Stimulated activated CD4-positive, alpha-beta T cell treated with anti-CD3 and anti-CD28 coated beads, TNF-alpha, amount 100 ng/mL, for 48 hours (primary cell): ENCODE measurements around the gene KRTAP9-8.
"Not testable (repeated sequence)": the region's sequence is repeated elsewhere in the genome, so short reads cannot be mapped to it uniquely, and the experiment has no call there.

Experiments
- DNase-seq, 3 donors: peaks; one replicate each; pipeline ENCODE4 v3.0.0-alpha.2; 2020; ENCODE audit warnings: low read depth in 3 of 3

The KRTAP9-8 gene, protein sequence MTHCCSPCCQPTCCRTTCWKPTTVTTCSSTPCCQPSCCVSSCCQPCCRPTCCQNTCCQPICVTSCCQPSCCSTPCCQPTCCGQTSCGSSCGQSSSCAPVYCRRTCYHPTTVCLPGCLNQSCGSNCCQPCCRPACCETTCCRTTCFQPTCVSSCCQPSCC

DNA sequence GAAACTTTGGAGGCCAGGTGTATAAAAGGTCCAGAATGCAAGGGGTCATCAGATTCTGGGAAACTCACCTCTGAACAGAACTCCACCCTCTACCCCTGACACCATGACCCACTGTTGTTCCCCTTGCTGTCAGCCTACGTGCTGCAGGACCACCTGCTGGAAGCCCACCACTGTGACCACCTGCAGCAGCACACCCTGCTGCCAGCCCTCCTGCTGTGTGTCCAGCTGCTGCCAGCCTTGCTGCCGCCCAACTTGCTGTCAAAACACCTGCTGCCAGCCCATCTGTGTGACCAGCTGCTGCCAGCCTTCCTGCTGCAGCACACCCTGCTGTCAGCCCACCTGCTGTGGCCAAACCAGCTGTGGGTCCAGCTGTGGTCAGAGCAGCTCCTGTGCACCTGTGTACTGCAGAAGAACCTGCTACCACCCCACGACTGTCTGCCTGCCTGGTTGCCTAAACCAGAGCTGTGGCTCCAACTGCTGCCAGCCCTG is at the start of gene KRTAP9-8:
Gene KRTAP9-8, plus strand, starts transcription at position 51 of the 489 bp plus-strand sequence. Its CDS starts 53 bp downstream, at position 104.
- DNase-seq, result not testable (repeated sequence)

DNA sequence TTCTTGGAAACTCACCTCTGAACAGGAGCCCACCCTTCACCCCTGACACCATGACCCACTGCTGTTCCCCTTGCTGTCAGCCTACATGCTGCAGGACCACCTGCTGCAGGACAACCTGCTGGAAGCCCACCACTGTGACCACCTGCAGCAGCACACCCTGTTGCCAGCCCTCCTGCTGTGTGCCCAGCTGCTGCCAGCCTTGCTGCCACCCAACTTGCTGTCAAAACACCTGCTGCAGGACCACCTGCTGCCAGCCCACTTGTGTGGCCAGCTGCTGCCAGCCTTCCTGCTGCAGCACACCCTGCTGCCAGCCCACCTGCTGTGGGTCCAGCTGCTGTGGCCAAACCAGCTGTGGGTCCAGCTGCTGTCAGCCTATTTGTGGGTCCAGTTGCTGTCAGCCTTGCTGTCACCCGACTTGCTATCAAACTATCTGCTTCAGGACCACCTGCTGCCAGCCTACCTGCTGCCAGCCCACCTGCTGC is 47.9 kb upstream of the KRTAP9-8 start, which contains the start of gene KRTAP9-1:
Gene KRTAP9-1, plus strand, starts transcription at position 51 of the 482 bp plus-strand sequence. Its CDS starts 0 bp downstream, at position 51.
- DNase-seq, result not testable (repeated sequence)

DNA sequence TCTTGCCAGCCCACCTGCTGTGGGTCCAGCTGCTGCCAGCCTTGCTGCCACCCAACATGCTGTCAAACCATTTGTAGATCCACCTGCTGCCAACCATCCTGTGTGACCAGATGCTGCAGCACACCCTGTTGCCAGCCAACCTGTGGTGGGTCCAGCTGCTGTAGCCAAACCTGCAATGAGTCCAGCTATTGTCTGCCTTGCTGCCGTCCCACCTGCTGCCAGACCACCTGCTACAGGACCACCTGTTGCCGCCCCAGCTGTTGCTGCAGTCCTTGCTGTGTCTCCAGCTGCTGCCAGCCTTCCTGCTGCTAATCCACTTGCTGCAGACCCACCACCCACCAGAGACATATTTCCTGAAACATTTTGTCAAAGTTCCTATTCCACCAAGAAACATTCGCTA is 47.5 kb upstream of the KRTAP9-8 start:
- no peak for DNase-seq

DNA sequence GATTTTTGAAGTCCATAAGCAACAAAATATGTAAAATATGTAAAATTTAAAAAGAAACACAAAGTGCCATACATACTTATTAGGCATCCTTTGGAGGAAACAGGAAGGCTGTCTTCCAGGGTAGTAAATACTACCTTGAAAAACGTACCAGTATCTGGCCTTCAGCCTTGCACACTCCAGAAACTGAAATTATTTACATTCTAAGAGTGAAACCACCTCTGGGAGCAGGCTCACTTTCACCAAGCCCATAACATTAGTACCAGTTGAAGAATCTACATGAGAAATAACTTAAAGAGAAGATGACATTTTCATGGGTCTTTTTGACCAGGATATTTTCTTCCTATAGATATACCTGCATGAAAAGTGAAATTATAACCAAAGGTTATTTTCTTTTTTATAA is 41.7 kb upstream of the KRTAP9-8 start:
- DNase-seq, result no peak

DNA sequence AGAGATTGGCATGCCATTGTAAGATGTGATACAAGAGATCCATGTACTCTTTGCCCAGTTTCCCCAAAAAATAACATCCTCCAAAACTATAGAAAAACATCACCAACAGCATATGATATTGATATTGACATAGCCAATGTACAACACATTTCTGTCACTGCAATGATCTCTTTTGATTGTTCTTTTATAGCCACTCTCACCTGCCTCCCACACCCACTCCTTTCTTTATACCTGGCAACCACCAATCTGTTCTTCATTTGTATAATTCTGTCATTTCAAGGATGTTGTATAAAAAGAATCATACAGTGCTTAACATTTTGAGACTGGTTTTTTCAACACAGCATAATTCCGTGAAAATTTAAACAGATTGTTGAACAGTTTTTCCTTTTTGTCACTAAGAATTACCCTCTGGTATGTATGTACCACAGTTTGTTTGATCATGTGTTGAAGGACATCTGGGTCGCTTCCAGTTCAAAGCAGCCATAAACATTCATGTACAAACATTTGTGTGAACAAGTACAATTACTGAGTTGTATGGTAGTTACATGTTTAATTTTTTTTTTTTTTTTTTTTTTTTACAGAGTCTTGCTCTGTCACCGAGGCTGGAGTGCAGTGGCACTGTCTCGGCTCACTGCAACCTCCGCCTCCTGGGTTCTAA is 38.2 kb upstream of the KRTAP9-8 start:
- DNase-seq, result no peak

DNA sequence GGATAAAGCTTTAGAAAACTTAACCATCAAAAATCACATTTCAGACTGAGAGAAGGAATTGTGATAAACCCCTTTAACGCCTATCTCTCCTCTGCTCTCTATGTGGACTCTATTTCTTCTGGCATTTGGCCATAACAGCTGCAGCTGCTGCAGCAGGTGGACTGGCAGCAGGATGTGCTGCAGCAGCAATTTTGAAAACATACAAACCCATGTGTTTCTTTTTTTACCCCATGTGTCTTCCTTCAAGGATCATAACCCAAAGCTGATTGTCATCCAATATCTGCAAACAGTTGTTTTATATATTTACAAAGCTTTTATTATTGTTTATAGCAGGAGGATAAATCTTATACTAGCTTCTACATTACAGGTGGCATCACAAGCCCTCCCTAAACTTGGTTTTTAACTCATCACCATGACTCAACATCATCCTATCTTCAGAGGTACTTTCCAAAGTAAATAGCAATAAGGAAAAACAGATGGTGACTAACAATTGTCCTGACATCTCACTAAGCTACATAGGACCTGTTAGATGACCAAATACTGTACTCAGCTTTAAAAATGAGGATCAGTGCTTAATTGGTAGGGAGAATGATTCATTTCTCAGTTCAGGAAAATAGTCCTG is 25.8 kb upstream of the KRTAP9-8 start:
- DNase-seq, result no peak

DNA sequence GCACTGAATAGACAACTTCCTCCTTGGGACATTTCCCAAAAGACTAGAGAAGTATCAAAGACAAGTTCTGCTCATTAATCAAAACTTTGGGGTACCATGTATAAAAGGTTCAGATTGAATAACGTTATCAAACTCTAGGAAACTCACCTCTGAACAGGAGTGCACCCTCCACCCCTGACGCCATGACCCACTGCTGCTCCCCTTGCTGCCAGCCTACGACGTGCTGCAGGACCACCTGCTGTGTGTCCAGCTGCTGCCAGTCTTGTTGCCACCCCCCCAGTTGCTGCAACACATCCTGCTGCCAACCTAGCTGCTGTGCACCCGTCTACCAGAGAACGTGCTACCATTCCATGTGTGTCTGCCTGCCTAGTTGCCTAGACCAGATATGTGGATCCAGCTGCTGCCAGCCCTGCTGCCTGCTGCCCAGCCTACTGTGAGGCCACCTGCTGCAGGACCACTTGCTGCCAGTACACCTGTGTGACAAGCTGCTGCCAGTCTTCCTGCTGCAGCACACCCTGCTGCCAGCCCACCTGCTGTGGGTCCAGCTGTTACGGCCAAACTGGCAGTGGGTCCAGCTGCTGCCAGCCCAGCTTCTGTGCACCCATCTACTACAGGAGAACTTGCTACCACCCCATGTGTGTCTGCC is 25.2 kb upstream of the KRTAP9-8 start:
- DNase-seq, result no peak

DNA sequence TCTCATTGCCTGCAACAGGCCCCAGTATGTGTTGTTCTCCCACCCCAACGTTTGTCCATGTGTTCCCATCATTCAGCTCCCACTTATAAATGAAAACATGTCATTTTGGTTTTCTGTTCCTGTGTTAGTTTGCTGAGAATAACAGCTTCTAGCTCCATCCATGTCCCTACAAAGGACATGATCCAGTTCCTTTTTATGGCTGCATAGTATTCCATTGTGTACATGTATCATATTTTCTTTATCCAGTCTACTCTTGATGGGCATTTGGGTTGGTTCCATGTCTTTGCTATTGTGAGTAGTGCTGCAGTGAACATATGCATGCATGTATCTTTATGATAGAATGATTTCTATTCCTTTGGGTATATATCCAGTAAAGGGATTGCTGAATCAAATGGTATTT is 22.1 kb upstream of the KRTAP9-8 start:
- no peak for DNase-seq

DNA sequence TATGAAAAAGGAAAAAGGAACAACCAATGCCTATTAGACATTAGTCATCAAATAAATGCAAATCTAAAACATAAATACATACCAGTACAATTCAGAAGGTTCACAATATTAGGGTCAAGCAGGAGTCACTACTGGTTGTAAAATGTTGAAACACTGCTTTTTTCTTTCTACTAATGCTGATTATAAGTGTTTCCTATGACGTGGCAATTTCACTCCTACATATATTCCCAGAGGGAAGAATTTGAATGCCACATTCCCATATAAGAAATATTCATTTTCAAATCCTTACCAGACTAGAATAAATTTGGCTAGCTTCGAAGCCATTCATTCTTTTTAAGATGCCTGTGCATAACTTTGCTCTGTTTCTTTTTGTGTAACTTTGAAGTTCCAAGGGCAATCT is 14.0 kb upstream of the KRTAP9-8 start:
- DNase-seq, result no peak

DNA sequence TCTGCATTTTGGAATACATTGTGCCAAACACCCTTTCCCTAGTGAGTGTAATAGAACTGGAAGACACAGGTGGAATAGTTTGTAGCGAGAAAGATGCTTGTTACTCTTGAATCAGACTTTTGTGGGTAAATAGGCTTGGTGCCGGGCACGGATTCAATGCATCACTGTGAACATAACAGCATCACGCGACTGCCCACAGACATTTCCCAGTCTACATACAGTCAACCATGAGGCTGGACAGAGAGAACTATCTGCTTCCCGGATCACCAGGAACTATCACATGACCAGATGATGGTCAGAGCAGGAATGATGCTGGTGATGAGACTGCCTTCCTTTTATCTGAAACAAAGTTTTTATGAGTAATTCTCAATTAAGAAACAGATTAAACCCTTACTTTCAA is 11.7 kb upstream of the KRTAP9-8 start:
- no peak for DNase-seq

DNA sequence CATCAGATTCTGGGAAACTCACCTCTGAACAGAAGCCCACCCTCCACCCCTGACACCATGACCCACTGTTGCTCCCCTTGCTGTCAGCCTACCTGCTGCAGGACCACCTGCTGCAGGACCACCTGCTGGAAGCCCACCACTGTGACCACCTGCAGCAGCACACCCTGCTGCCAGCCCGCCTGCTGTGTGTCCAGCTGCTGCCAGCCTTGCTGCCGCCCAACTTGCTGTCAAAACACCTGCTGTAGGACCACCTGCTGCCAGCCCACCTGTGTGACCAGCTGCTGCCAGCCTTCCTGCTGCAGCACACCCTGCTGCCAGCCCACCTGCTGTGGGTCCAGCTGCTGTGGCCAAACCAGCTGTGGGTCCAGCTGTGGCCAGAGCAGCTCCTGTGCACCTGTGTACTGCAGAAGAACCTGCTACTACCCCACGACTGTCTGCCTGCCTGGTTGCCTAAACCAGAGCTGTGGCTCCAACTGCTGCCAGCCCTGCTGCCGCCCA is 11.2 kb upstream of the KRTAP9-8 start, which contains the start of gene KRTAP9-2:
Gene KRTAP9-2, plus strand, starts transcription at position 51 of the 498 bp plus-strand sequence. Its CDS starts 7 bp downstream, at position 58.
- not testable (repeated sequence) for DNase-seq

DNA sequence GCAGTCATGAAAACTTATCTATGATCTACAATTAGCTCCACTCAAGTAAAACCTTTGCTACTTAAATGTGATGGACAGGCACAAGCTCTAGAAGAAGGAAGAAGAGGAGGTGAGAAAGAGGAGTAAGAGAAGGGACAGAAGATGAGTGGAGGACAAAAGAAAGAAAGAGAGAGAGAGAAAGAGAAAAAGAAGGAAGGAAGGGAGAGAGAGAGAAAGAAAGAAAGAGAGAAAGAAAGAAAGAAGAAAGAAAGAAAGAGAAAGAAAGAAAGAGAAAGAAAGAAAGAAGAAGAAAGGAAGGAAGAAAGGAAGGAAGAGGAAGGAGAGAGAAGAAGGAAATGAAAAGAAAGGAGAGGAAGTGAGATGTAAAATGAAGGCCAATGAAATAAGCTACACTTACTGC is 7.7 kb upstream of the KRTAP9-8 start:
- no peak for DNase-seq

DNA sequence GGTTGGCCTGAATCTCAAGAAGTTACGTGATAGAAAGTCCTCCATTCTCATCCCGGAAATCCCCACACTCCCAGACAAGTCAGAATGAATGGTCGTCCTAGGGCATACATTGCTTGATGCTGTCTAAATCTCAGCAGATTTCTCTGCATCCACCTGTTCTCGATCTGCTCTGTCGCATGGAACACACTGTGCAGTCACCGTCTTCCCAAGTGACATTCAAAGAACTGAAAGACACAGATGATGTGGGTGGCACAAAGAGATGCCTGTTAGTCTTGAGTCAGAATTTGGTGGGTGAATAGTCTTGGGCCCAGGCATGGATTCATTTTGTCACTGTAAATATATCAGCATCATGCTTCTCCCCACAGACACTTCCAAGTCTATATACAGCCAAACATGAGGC is 6.1 kb upstream of the KRTAP9-8 start:
- no peak for DNase-seq

DNA sequence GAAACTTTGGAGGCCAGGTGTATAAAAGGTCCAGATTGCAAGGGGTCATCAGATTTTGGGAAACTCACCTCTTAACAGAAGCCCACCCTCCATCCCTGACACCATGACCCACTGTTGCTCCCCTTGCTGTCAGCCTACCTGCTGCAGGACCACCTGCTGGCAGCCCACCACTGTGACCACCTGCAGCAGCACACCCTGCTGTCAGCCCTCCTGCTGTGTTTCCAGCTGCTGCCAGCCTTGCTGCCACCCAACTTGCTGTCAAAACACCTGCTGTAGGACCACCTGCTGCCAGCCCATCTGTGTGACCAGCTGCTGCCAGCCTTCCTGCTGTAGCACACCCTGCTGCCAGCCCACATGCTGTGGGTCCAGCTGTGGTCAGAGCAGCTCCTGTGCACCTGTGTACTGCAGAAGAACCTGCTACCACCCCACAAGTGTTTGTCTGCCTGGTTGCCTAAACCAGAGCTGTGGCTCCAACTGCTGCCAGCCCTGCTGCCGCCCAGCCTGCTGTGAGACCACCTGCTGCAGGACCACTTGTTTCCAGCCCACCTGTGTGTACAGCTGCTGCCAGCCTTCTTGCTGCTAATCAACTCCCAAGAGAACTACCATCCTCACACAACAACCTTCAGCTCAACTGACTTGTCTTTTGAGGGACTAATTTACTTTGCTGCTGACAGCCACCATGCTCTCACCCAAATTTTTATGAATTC is 5.2 kb upstream of the KRTAP9-8 start, which contains the start of gene KRTAP9-3:
Gene KRTAP9-3, plus strand, starts transcription at position 51 of the 707 bp plus-strand sequence. Its CDS starts 53 bp downstream, at position 104.
- DNase-seq, result not testable (repeated sequence)

DNA sequence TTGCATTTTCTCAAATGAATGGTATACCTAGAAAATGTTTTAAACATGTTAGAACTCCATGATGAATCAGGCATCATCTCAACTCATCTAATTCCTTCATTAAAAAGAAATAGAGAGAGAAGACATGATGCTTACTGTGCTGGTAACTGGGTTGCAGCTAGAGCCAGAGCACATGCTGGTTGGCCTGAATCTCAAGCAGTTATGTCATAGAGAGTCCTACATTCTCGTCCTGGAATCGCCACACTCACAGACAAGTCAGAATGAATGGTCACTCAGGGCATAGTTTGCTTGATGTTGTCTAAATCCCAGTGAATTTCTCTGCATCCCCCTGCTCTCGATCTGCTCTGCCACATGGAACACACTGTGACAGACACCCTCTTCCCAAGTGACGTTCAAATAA is 683 bp upstream of the KRTAP9-8 start:
- DNase-seq, result not testable (repeated sequence)

DNA sequence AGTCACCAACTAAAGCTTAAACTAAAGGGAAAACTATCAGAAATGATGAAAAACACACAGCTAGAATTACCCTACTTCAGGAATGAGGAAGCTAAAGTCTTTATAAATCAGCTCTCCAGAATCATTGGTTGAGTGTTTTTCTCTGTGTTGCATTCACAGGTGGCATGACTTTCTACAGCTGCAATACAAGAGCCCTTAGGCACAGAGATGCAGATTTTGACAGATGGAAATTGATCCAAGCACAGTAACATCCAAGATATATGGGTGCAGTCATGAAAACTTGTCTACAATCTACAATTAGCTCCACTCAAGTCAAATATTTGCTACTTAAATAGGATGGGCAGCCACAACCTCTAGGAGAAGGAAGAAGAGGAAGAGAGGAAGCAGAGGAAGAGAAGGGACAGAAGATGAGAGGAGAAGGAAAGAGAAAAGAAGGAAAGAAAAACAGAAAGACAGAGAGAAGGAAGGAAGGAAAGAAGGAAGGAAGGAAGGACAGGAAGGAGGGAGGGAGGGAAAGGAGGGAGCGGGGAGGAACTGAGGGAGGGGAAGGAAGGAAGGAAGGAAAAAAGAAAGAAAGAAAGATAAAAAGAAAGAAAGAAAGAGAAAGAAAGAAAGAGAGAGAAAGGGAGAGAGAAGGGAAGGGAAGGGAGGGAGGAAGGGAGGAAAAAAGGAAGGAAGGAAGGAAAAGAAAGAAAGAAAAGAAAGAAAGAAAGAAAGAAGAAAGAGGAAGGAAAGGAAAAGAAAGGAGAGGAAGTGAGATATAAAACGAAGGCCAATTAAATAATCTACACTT is 9.4 kb downstream of the KRTAP9-8 start:
- not testable (repeated sequence) for DNase-seq

DNA sequence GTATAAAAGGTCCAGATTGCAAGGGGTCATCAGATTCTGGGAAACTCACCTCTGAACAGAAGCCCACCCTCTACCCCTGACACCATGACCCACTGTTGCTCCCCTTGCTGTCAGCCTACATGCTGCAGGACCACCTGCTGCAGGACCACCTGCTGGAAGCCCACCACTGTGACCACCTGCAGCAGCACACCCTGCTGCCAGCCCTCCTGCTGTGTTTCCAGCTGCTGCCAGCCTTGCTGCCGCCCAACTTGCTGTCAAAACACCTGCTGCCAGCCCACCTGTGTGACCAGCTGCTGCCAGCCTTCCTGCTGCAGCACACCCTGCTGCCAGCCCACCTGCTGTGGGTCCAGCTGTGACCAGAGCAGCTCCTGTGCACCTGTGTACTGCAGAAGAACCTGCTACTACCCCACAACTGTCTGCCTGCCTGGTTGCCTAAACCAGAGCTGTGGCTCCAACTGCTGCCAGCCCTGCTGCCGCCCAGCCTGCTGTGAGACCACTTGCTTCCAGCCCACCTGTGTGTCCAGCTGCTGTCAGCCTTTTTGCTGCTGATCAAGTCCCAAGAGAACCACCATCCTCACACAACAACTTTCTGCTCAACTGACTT is 11.9 kb downstream of the KRTAP9-8 start, which contains the start of gene KRTAP9-4:
Gene KRTAP9-4, plus strand, starts transcription at position 51 of the 604 bp plus-strand sequence. Its CDS starts 34 bp downstream, at position 85.
- not testable (repeated sequence) for DNase-seq

DNA sequence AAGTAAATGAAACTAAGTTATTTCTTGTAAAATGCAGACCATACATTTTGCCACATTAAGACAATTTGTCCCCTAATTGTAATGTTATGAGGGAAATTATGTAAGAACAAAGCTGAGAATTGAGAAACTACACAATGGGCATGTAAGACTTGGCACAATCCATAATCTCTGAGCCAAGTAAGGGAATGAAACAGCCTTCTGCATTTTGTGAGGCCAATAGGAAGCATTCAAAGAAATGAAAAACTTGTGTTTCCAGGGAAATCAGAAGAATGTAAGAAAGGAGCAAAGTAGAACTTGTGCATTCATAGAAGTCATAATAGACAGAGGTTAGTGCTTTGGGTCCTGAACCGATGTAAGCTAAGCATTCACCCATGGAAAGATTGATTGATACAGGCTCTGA is 13.5 kb downstream of the KRTAP9-8 start:
- no peak for DNase-seq

DNA sequence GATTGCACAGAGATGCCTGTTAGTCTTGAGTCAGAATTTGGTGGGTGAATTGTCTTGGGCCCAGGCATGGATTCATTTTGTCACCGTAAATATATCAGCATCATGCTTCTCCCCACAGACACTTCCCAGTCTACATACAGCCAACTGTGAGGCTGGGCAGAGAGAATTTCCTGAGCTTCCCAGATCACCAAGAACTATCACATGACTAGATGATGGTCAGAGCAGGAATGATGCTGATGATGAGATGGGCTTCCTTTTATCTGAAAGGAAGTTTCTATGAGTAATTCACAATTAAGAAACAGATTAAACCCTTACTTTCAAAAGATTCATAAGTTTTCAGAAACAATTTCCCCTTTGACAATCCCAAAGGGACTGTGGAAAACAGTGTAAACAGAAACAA is 17.1 kb downstream of the KRTAP9-8 start:
- no peak for DNase-seq
